PFSK-1 (cell line): ENCODE results near the gene SLC35F1.

Source experiments
- FOXP2 ChIP-seq: optimal IDR thresholded peaks from 2 replicates; pipeline ENCODE3; 2011; ENCODE audit warnings: borderline replicate concordance, control low read depth, inconsistent platforms; ENCODE audit not compliant: insufficient read depth; ENCODE audit errors: extremely low read length, extremely low read depth
- POLR2AphosphoS5 ChIP-seq: IDR thresholded peaks from 2 replicates; pipeline ENCODE4 v1.6.1; 2012; ENCODE audit warnings: low read depth, mild to moderate bottlenecking, control low read depth, low read length, moderate library complexity
- SIN3A ChIP-seq: IDR thresholded peaks from 2 replicates; pipeline ENCODE4 v1.6.1; 2012; ENCODE audit warnings: mild to moderate bottlenecking, low read length, moderate library complexity, borderline replicate concordance; ENCODE audit not compliant: insufficient read depth
- TAF1 ChIP-seq: IDR thresholded peaks from 2 replicates; pipeline ENCODE4 v1.6.1; 2012; ENCODE audit warnings: low read length, control low read depth, borderline replicate concordance; ENCODE audit not compliant: insufficient read depth

DNA sequence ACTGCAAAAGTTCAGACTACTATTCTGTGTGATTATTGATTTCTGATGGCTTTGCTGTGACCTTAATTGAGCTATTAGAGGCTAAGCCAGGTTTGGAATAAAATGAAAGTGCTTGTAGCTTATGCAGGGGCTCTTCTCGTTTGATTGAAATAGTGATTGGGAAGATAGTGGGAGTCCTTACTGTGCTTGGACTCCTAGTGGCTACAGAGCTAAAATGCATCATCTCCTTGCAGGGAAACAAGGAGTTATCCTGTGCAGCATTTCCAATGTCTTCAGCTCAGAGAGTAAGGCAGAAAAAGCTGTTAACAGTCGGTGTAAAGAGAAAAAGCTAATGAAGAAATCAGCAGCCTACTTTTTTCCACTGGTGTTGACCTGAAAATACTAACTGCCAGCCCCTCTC lies 173.5 kb downstream of the SLC35F1 start:
- no peak for TF ChIP-seq FOXP2
- TF ChIP-seq POLR2AphosphoS5, result no peak
- no peak for TF ChIP-seq TAF1
- TF ChIP-seq SIN3A, result no peak
